Measurements from ENCODE around the gene SH3GL1. TPM values are rescaled to one million over a fixed set of nuclear protein-coding genes. Genes with fewer than 3 reads are reported as not detected.

Gene SH3GL1, protein sequence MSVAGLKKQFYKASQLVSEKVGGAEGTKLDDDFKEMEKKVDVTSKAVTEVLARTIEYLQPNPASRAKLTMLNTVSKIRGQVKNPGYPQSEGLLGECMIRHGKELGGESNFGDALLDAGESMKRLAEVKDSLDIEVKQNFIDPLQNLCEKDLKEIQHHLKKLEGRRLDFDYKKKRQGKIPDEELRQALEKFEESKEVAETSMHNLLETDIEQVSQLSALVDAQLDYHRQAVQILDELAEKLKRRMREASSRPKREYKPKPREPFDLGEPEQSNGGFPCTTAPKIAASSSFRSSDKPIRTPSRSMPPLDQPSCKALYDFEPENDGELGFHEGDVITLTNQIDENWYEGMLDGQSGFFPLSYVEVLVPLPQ
- total RNA-seq (2014; rRNA removed; shearing (Covaris generic)), result 73.1 and 97.7 TPM in 2 replicates

- Histone ChIP-seq H3K27me3 (ENCODE audit: control insufficient read depth, insufficient read depth, low read length) (no peaks in the 10 kb centered on the region), H3K4me3 (ENCODE audit: insufficient read depth, low read depth, low read length) (peak within 1 kb of the TSS; percentile 80), H3K36me3 (replicated peaks; ENCODE audit: control insufficient read depth, insufficient read depth, low read length) (peaks cover 2% of the 10 kb centered on the region)
- DNase-seq, result peak; percentile 96
These were observed at the start of gene SH3GL1 for GRCh38 chr19:4400135-4400936. Gene SH3GL1, minus strand, starts transcription at chr19:4400547. Its CDS starts 179 bp downstream, at chr19:4400368.

- Histone ChIP-seq H3K36me3 (replicated peaks; ENCODE audit: control insufficient read depth, insufficient read depth, low read length) (no peaks in the 10 kb centered on the region; the same call in none of the 2 replicates), H3K27me3 (ENCODE audit: control insufficient read depth, insufficient read depth, low read length) (no peaks in the 10 kb centered on the region), H3K4me3 (ENCODE audit: insufficient read depth, low read depth, low read length) (no peak overlapping the region)
- no peak for DNase-seq
These were observed 49.3 kb upstream of the SH3GL1 start for GRCh38 chr19:4449639-4450028.

GRCh38 chr19:4449022-4449638 lies 48.8 kb upstream of the SH3GL1 start:
- H3K36me3 ChIP-seq (replicated peaks; ENCODE audit: control insufficient read depth, insufficient read depth, low read length), result peaks cover 1% of the 10 kb centered on the region

GRCh38 chr19:4448147-4448985 lies 48.0 kb upstream of the SH3GL1 start:
- Histone ChIP-seq H3K36me3 (replicated peaks; ENCODE audit: control insufficient read depth, insufficient read depth, low read length) (peaks cover 1% of the 10 kb centered on the region), H3K4me3 (ENCODE audit: insufficient read depth, low read depth, low read length) (no peak overlapping the region)

More at GRCh38 chr19:4449022-4449638, 48.8 kb upstream of the SH3GL1 start:
- no peaks in the 10 kb centered on the region for H3K27me3 ChIP-seq (ENCODE audit: control insufficient read depth, insufficient read depth, low read length)
- DNase-seq, result peak; percentile 72
- H3K4me3 ChIP-seq (ENCODE audit: insufficient read depth, low read depth, low read length), result no peak overlapping the region

GRCh38 chr19:4447327-4448146 lies 47.2 kb upstream of the SH3GL1 start:
- Histone ChIP-seq H3K27me3 (ENCODE audit: control insufficient read depth, insufficient read depth, low read length) (no peaks in the 10 kb centered on the region), H3K36me3 (replicated peaks; ENCODE audit: control insufficient read depth, insufficient read depth, low read length) (peaks cover 1% of the 10 kb centered on the region), H3K4me3 (ENCODE audit: insufficient read depth, low read depth, low read length) (no peak overlapping the region)
- DNase-seq, result peak; percentile 65

More at GRCh38 chr19:4448147-4448985, 48.0 kb upstream of the SH3GL1 start:
- DNase-seq, result peak; percentile 53
- H3K27me3 ChIP-seq (ENCODE audit: control insufficient read depth, insufficient read depth, low read length), result no peaks in the 10 kb centered on the region

DNA sequence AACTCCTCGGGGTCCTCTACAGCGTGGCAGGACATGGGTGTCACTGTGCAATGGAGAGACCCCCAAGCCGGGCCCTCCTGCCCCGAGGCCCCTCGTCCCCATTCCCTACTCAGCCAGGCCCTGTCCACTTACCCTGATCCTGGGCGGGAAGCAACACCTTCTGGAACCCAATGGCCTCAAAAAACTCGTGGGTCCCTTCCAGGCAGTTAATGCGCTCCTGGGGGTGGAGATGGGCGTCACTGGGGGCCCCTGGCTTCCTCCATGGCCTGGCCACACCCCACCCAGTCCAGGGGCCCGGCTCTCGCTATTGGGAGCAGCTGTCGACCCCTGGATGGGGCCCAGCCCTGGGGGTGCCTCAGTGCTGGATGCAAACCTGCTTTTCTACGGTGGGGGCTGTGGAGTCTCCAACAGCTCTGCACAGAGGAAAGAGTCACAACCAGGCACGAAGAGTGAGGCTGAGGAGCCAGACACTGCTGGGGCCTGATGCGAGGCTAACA lies 46.4 kb upstream of the SH3GL1 start:
- no peaks in the 10 kb centered on the region for H3K27me3 ChIP-seq (ENCODE audit: control insufficient read depth, insufficient read depth, low read length)
- DNase-seq, result peak; percentile 59
- H3K36me3 ChIP-seq (replicated peaks; ENCODE audit: control insufficient read depth, insufficient read depth, low read length), result peaks cover 7% of the 10 kb centered on the region
- H3K4me3 ChIP-seq (ENCODE audit: insufficient read depth, low read depth, low read length), result no peak overlapping the region

GRCh38 chr19:4445963-4446703 lies 45.8 kb upstream of the SH3GL1 start:
- Histone ChIP-seq H3K36me3 (replicated peaks; ENCODE audit: control insufficient read depth, insufficient read depth, low read length) (peaks cover 7% of the 10 kb centered on the region), H3K4me3 (ENCODE audit: insufficient read depth, low read depth, low read length) (no peak overlapping the region), H3K27me3 (ENCODE audit: control insufficient read depth, insufficient read depth, low read length) (no peaks in the 10 kb centered on the region)
- peak; percentile 70 for DNase-seq

- H3K4me3 ChIP-seq (ENCODE audit: insufficient read depth, low read depth, low read length), result no peak overlapping the region
- no peaks in the 10 kb centered on the region for H3K27me3 ChIP-seq (ENCODE audit: control insufficient read depth, insufficient read depth, low read length)
- peak; percentile 61 for DNase-seq
- peaks cover 13% of the 10 kb centered on the region for H3K36me3 ChIP-seq (replicated peaks; ENCODE audit: control insufficient read depth, insufficient read depth, low read length)
These were observed 44.7 kb upstream of the SH3GL1 start for GRCh38 chr19:4444765-4445741.

GRCh38 chr19:4443966-4444764 lies 43.8 kb upstream of the SH3GL1 start:
- peak; percentile 50 for DNase-seq
- no peak overlapping the region for H3K4me3 ChIP-seq (ENCODE audit: insufficient read depth, low read depth, low read length)
- peaks cover 21% of the 10 kb centered on the region for H3K36me3 ChIP-seq (replicated peaks; ENCODE audit: control insufficient read depth, insufficient read depth, low read length)
- no peaks in the 10 kb centered on the region for H3K27me3 ChIP-seq (ENCODE audit: control insufficient read depth, insufficient read depth, low read length)

GRCh38 chr19:4443188-4443587 lies 42.8 kb upstream of the SH3GL1 start:
- peaks cover 23% of the 10 kb centered on the region for H3K36me3 ChIP-seq (replicated peaks; ENCODE audit: control insufficient read depth, insufficient read depth, low read length)
- no peak overlapping the region for H3K4me3 ChIP-seq (ENCODE audit: insufficient read depth, low read depth, low read length)
- DNase-seq, result peak; percentile 42
- H3K27me3 ChIP-seq (ENCODE audit: control insufficient read depth, insufficient read depth, low read length), result no peaks in the 10 kb centered on the region

GRCh38 chr19:4442819-4443146 lies 42.4 kb upstream of the SH3GL1 start:
- no peak for DNase-seq
- Histone ChIP-seq H3K27me3 (ENCODE audit: control insufficient read depth, insufficient read depth, low read length) (no peaks in the 10 kb centered on the region), H3K4me3 (ENCODE audit: insufficient read depth, low read depth, low read length) (no peak overlapping the region), H3K36me3 (replicated peaks; ENCODE audit: control insufficient read depth, insufficient read depth, low read length) (peaks cover 24% of the 10 kb centered on the region)

Measured in H7 (cell line).